HepG2 (cell line): ENCODE results near the gene DGKD. TPM values are rescaled to one million over a fixed set of nuclear protein-coding genes. Genes with fewer than 3 reads are reported as not detected.
A peak's percentile ranks its signal among the peaks of the same experiment; 100 is the strongest.

Experiments used
- ATAC-seq: fragments of 200-7000 bp; cut with Tn5 transposase; 3 replicates; pipeline ENCODE4 v1.9.1; 2020; ENCODE audit warnings: mild to moderate bottlenecking, moderate library complexity
- BruUV-seq: library from RNA; stranded (reverse); fragments of 400-500 nt; replicated peaks from 2 replicates; lab custom pipeline; 2021; lab: Mats Ljungman, UMichigan
- CTCF ChIA-PET: fragments of 300-600 bp; formaldehyde crosslinking; extraction: SDS; loops from one replicate; lab custom pipeline; 2021; ENCODE audit warnings: low total read pairs, inconsistent platforms, low intra/inter-chr PET ratio; lab: Yijun Ruan, JAX
- POLR2A ChIA-PET: fragments of 350-600 bp; sonication (Branson Sonifier 250); formaldehyde crosslinking; loops from one replicate; lab custom pipeline; 2020; ENCODE audit warnings: antibody characterized with exemption, inconsistent platforms; lab: Yijun Ruan, JAX
- DNase-seq: peaks from one replicate; pipeline ENCODE4 v3.0.0-alpha.2; 2015; ENCODE audit warnings: low spot score
- FAIRE-seq: peaks from 3 replicates; lab custom pipeline; 2011; peaks lifted over from hg19 to GRCh38; lab: Jason Lieb, UNC
- H2AFZ ChIP-seq: one replicate; pipeline ENCODE4 v1.6.1; 2011; ENCODE audit warnings: low read length, inconsistent platforms
- H3K27ac ChIP-seq: fragments of 300-600 bp; 3 replicates; pipeline ENCODE4 v1.8.0; 2011; ENCODE audit warnings: mixed run types, mild to moderate bottlenecking, mixed read lengths, low read length, inconsistent platforms; ENCODE audit not compliant: insufficient read depth; ENCODE audit errors: extremely low read length
- H3K27me3 ChIP-seq, 2 experiments: fragments of 200-600 bp in 1 of 2; 2 replicates in 1 of 2; 3 replicates in 1 of 2; pipeline versions ENCODE4 v1.6.0 to v1.8.0; 2011; ENCODE audit warnings: low read length in 2 of 2, mild to moderate bottlenecking in 2 of 2, moderate library complexity in 2 of 2, inconsistent platforms in 1 of 2; ENCODE audit not compliant: insufficient read depth in 2 of 2, control insufficient read depth in 1 of 2
- H3K36me3 ChIP-seq, 2 experiments: fragments of 200-600 bp in 1 of 2; replicated peaks in 1 of 2; 2 replicates in 1 of 2; 3 replicates in 1 of 2; pipeline versions ENCODE4 v1.5.1 to v1.8.0; 2011; ENCODE audit warnings: low read length in 2 of 2, inconsistent platforms in 1 of 2; ENCODE audit not compliant: insufficient read depth in 2 of 2, control insufficient read depth in 1 of 2
- H3K4me1 ChIP-seq: 2 replicates; pipeline ENCODE4 v1.5.1; 2012; ENCODE audit warnings: low read length, inconsistent platforms; ENCODE audit not compliant: insufficient read depth
- H3K4me2 ChIP-seq: 2 replicates; pipeline ENCODE4 v1.6.0; 2011; ENCODE audit warnings: low read depth, low read length, inconsistent platforms
- H3K4me3 ChIP-seq, 3 experiments: fragments of 200-600 bp in 1 of 3; sonication (generic), shearing (Covaris generic) in 1 of 3; replicated peaks in 1 of 3; 2 replicates each; pipeline ENCODE4 v1.5.1; 2011 to 2016; ENCODE audit warnings: low read length in 3 of 3, inconsistent platforms in 2 of 3, low read depth in 2 of 3, mild to moderate bottlenecking in 2 of 3, control low read depth in 1 of 3, mixed read lengths in 1 of 3; ENCODE audit not compliant: insufficient read depth in 1 of 3
- H3K79me2 ChIP-seq: one replicate; pipeline ENCODE4 v1.6.1; 2011; ENCODE audit warnings: low read length, inconsistent platforms; ENCODE audit not compliant: insufficient read depth
- H3K9ac ChIP-seq: 2 replicates; pipeline ENCODE4 v1.6.0; 2011; ENCODE audit warnings: mild to moderate bottlenecking, low read depth, low read length, inconsistent platforms; ENCODE audit not compliant: insufficient read depth
- H3K9me3 ChIP-seq: 2 replicates; pipeline ENCODE4 v1.5.1; 2012; ENCODE audit warnings: mild to moderate bottlenecking, low read length
- H4K20me1 ChIP-seq: 2 replicates; pipeline ENCODE4 v1.6.0; 2011; ENCODE audit warnings: inconsistent platforms, mild to moderate bottlenecking, low read length, moderate library complexity; ENCODE audit not compliant: insufficient read depth
- ATF6 ChIP-seq: sonication (generic); formaldehyde crosslinking; conservative IDR thresholded peaks from 2 replicates; pipeline ENCODE4 v1.4.0; 2020; ENCODE audit warnings: missing genetic modification reagents
- CHD4 ChIP-seq: fragments of 200-600 bp; sonication (generic); IDR thresholded peaks from 2 replicates; pipeline ENCODE4 v1.7.0; 2017; ENCODE audit warnings: mild to moderate bottlenecking, low read length, borderline replicate concordance
- DNMT3B ChIP-seq: conservative IDR thresholded peaks from 2 replicates; pipeline ENCODE4 v1.6.1; 2016; ENCODE audit warnings: missing biosample characterization, control low read depth
- HCFC1 ChIP-seq: fragments of 150-350 bp; IDR thresholded peaks from 2 replicates; pipeline ENCODE4 v1.6.1; 2014; ENCODE audit warnings: low read depth, low read length
- LRRFIP1 ChIP-seq: sonication (generic); formaldehyde crosslinking; conservative IDR thresholded peaks from 2 replicates; pipeline ENCODE4 v1.4.0; 2020; ENCODE audit warnings: missing genetic modification reagents
- RNF219 ChIP-seq: sonication (generic); formaldehyde crosslinking; IDR thresholded peaks from 2 replicates; pipeline ENCODE4 v1.5.0; 2020; ENCODE audit warnings: mild to moderate bottlenecking, missing genetic modification reagents
- RXRA ChIP-seq: sonication (generic); formaldehyde crosslinking; IDR thresholded peaks from 2 replicates; pipeline ENCODE4 v1.5.1; 2020; ENCODE audit warnings: missing genetic modification reagents
- SAP130 ChIP-seq: IDR thresholded peaks from 2 replicates; pipeline ENCODE4 v1.6.1; 2016; ENCODE audit warnings: low read depth
- ZFX ChIP-seq: sonication (generic); formaldehyde crosslinking; IDR thresholded peaks from 2 replicates; pipeline ENCODE4 v1.4.0; 2020; ENCODE audit warnings: mild to moderate bottlenecking, low read depth, missing genetic modification reagents, moderate library complexity
- ZNF7 ChIP-seq: IDR thresholded peaks from 2 replicates; pipeline ENCODE4 v1.6.1; 2016; ENCODE audit warnings: missing biosample characterization, missing genetic modification reagents
- ZNF83 ChIP-seq: sonication (generic); formaldehyde crosslinking; IDR thresholded peaks from 2 replicates; pipeline ENCODE4 v1.4.0; 2020; ENCODE audit warnings: missing genetic modification reagents, mild to moderate bottlenecking, borderline replicate concordance
- ZSCAN31 ChIP-seq: sonication (generic); formaldehyde crosslinking; IDR thresholded peaks from 2 replicates; pipeline ENCODE4 v1.5.0; 2020; ENCODE audit warnings: low read depth, mild to moderate bottlenecking, missing genetic modification reagents
- WGBS: methylation state at CpG from one replicate; pipeline ENCODE4 v1.1.6; 2017; ENCODE audit warnings: low lambda C conversion rate; 5-methylcytosine and 5-hydroxymethylcytosine counted together
- in situ Hi-C: cut with HindIII; loops from 2 replicates; pipeline ENCODE4 v1.10.0; 2017; ENCODE audit warnings: low pct_unique_long_range_greater_than_20kb; ENCODE audit not compliant: extremely low pct_ligation_motif_present
- intact Hi-C: fragments of 100-400 bp; cut with micrococcal nuclease; formaldehyde crosslinking; loops from one replicate; pipeline ENCODE4 v1.10.0; 2022; ENCODE audit not compliant: unreplicated experiment
- polyA plus RNA-seq, 8 experiments: library from polyadenylated mRNA; depleted of rRNA in 3 of 8; stranded (reverse) in 7 of 8; unstranded in 1 of 8; fragments of >200 nt; fragmentation: Illumina TruSeq in 4 of 8; extraction: Trizol in 4 of 8; gene quantifications; 2 replicates each; pipeline versions ENCODE4 v1.2.1 to v1.2.3, GENCODE V29; 2011 to 2016; ENCODE audit warnings: low read depth in 4 of 8, missing spikeins in 1 of 8, mixed read lengths in 1 of 8; ENCODE audit not compliant: insufficient read depth in 1 of 8
- total RNA-seq, 5 experiments: library from RNA; depleted of rRNA; stranded (reverse); fragments of >200 nt; fragmentation: Illumina TruSeq; extraction: Trizol; gene quantifications; 2 replicates each; pipeline ENCODE4 v1.2.3, GENCODE V29; 2016; ENCODE audit warnings: low read depth in 1 of 5

DGKD gene
- total and polyA plus RNA-seq, 2 of the 13 experiments (the other 11 are each of a cell fraction or from before 2014, with no cell fraction given): 24.5 to 33.2 TPM

- ChIA-PET CTCF (no interaction called here), POLR2A (no interaction called here)
- H3K27me3 ChIP-seq: no peaks in the 10 kb centered on the region
- DNase-seq (no peak), ATAC-seq (peak; percentile 32; the same call in 1 of the 3 replicates), FAIRE-seq (no peak)
- H3K36me3 ChIP-seq: peaks cover 1 to 9% of the 10 kb centered on the region in 2 experiments; a peak in 2 of 5 replicates
- WGBS: 90% methylated on average over 6 of the region's 6 CpGs
- H3K27ac ChIP-seq: no peak overlapping the region
- H2AFZ ChIP-seq: no peak overlapping the region
- no TSS peak for BruUV-seq
- H3K4me2 ChIP-seq: no peak overlapping the region
- H3K4me3 ChIP-seq: no peak overlapping the region
- H3K9ac ChIP-seq: no peak overlapping the region
- in situ Hi-C loops: no loop called here
- H3K9me3 ChIP-seq: peaks cover 9% of the 10 kb centered on the region
- H3K79me2 ChIP-seq: peaks cover 12% of the 10 kb centered on the region
- no peak for TF ChIP-seq RNF219
- TF ChIP-seq ZNF83: no peak
- TF ChIP-seq DNMT3B (CRISPR knock-in tag): no peak
- TF ChIP-seq HCFC1: no peak
- H3K4me1 ChIP-seq: peaks cover 17% of the 10 kb centered on the region; the same call in 1 of the 2 replicates
- no peaks in the 10 kb centered on the region for H4K20me1 ChIP-seq
- intact Hi-C loops: no loop called here
These were observed 62.4 kb downstream of the DGKD start for GRCh38 chr2:233416706-233417105.

DNA sequence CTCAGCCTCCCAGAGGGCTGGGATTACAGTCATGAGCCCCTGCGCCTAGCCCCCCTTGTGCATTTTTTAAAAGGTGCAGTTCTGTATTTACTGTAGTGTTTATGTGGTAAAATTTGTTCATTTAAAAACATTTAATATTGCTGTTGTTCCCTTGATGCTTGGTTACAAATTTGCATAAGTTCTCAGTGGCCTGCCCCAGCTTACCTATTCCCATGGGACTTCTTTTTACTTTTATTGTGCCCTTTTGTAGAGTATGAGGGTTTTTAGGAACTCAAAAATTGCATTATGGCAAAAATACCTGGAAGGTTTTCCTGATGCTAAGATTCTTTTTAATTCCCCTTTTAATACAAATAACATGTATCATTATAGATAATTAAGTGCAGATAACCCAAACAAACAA, 63.0 kb downstream of the DGKD start:
- BruUV-seq: no TSS peak
- TF ChIP-seq ZSCAN31 (no peak), ATF6 (CRISPR knock-in tag) (no peak), ZNF7 (no peak), CHD4 (no peak), RXRA (CRISPR knock-in tag) (no peak), ZFX (no peak), SAP130 (CRISPR knock-in tag) (no peak), LRRFIP1 (no peak)

More for the DNA sequence above, 63.0 kb downstream of the DGKD start:
- H3K9ac ChIP-seq: no peak overlapping the region
- no peak overlapping the region for H3K27ac ChIP-seq
- peaks cover 17% of the 10 kb centered on the region; the same call in 1 of the 2 replicates for H3K4me1 ChIP-seq
- in situ Hi-C loops (no loop called here), intact Hi-C loops (no loop called here)
- H4K20me1 ChIP-seq: no peaks in the 10 kb centered on the region
- peaks cover 1 to 9% of the 10 kb centered on the region in 2 experiments; a peak in 2 of 5 replicates for H3K36me3 ChIP-seq
- H3K9me3 ChIP-seq: peaks cover 4% of the 10 kb centered on the region
- FAIRE-seq: no peak
- ATAC-seq: no peak
- no peak overlapping the region for H2AFZ ChIP-seq
- H3K79me2 ChIP-seq: peaks cover 8% of the 10 kb centered on the region
- 89% methylated on average over 1 of the region's 1 CpG for WGBS
- no peak overlapping the region for H3K4me3 ChIP-seq
- no peak for DNase-seq
- CTCF ChIA-PET: no interaction called here
- POLR2A ChIA-PET: interaction anchor here (0.5 kb wide), 1 partner anchor 7 kb away, joined by 3 read pairs; no protein-coding TSS in a partner anchor
- H3K27me3 ChIP-seq: no peaks in the 10 kb centered on the region
- H3K4me2 ChIP-seq: no peak overlapping the region
